CD4-positive, alpha-beta T cell treated with Interleukin-21 for 1 hour (primary cell): ENCODE data around the gene VMP1.
A peak's percentile ranks its signal among the peaks of the same experiment; 100 is the strongest.
"Not testable (repeated sequence)": the region's sequence is repeated elsewhere in the genome, so short reads cannot be mapped to it uniquely, and the experiment has no call there.

Experiments used
- DNase-seq: peaks from one replicate; pipeline ENCODE4 v3.0.0-alpha.2; 2020

The VMP1 gene

DNA sequence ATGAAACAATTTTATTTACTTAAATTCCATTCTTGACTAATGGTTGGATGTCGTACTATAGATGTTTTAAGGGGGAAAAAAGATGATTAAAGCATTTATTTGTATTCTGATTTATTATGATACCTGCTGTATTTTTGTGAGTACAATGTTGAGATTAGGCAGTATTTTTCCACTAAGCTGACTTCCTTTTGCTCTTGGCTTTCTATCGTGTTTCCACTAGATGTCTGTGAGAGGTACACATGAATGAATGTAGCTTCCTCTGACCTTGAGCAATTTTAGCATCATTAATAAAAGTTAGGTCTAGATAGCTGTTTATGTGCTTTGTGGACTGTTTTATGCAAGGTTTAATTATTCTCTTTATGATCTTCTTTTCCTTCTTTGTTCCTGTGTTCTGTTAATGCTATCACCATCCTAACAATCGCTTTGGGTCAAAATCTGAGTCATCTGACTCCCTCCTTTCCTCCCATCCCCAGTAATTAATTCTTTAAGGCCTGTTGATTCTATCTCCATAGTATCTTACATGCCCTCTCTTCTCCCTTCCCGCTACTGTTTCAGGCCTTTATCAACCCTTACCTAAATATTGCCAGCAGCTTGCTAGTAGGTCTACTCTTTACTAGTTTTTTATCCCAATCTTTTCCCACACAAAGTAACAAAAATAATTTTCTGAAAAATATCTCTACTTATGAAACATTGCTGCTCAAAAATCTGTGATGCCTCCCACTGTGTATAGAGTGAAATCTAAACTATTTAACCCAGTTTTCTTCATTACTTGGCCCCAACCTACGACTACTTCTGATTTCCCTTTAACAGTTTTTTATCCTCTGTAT lies 76.0 kb downstream of the VMP1 start:
- peak; percentile 59 for DNase-seq

DNA sequence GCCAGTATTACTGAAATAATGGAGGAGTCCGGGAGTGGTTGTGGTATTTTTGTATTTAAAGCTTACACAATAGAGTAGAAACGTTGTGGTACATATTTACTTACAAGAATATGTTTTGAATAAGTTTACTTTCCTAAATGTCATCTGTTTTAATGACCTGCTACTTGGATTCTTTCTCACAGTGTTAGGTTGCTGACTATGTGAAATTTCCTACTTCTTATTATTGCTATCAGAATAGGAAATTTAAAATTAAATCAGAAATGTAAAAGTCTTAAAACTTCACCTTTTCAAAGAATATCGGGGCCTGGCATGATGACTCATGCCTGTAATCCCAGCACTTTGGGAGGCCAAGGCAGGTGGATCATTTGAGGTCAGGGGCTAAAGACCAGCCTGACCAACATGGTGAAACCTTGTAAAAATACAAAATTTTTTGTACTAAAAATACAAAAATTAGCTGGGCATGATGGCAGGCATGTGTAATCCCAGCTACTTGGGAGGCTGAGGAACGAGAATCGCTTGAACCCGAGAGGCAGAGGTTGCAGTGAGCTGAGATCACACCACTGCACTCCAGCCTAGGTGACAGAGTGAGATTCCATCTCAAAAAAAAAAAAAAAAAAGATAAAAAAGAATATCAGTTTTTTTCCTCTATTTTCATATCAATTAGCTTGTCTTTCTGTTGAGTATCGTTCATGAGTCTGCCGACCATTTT lies 77.8 kb downstream of the VMP1 start:
- peak; percentile 42 for DNase-seq

DNA sequence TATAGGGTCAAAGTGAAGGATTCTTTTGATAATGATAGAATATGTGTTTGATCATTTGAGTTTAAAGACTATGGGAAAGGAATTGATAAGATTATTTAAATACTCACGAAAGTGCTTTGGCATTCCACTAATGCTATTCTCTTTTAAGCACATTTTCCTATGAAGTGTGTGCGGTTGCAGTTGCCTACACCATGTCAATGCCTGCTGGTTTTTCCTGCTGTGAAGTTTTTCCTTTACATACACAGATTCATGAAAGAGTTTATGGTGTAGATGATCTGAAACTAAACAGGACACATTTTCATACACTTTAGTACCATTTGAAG lies 78.7 kb downstream of the VMP1 start:
- DNase-seq = no peak

DNA sequence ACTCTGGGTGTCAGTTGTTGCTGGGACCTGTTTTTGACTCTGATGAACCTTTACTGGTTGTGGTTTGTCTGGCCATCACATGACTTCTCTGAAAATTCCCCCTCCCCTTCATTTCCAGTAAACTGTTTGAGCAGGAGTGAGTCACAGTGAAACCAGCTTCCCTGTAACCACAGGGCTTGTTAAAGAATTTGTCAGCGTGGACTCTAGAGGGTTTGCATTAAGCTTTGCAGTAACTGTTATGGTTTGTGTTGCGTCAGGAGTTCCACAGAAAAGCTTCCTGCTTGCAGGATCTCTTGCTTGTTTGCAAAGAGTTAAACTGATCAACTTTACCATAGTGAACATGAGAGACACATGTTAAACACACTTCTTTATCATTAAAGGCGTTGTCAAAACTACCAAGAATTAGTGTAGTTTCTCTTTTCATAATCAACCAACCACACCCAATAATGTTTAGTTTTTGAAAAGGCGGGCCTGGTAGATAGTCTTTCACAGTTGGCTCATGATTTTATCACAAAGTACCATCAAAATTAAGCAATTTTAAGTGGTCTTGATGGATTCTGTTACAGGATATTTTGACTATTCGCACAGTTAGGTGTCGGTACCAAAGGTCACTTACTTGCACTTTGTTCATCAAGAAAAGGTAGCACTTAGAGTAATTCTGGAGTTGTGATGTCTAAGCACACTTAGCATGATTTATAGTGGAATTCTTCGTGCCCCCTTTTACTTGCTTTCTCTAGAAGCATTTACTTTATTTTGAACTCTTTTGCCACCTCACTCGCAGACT lies 79.3 kb downstream of the VMP1 start:
- peak; percentile 97 for DNase-seq

DNA sequence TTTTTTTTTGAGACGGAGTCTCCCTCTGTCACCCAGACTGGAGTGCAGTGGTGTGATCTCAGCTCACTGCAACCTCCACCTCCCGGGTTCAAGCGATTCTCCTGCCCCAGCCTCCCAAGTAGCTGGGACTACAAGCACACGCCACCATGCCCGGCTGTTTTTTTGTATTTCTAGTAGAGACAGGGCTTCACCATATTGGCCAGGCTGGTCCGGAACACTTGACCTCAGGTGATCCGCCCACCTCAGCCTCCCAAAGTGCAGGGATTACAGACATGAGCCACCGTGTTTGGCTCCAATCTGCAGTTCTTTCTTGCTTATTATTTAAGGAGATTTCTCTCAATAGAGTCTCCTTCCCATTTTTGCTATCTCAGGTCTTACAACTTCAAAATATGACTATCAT lies 82.4 kb downstream of the VMP1 start:
- not testable (repeated sequence) for DNase-seq

DNA sequence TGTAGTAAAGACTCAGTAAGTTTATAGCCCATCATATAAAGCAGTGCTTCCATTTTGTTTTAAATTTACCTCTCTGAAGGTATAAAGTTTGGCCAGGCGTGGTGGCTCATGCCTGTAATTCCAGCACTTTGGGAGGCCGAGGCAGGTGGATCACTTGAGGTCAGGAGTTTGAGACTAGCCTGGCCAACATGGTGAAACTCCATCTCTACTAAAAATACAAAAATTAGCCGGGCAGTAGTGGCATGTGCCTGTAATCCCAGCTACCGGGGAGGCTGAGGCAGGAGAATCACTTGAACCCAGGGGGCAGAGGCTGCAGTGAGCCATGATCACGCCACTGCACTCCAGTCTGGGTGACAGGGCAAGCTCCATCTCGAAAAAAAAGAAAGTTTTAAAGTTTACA lies 83.0 kb downstream of the VMP1 start:
- DNase-seq = not testable (repeated sequence)

DNA sequence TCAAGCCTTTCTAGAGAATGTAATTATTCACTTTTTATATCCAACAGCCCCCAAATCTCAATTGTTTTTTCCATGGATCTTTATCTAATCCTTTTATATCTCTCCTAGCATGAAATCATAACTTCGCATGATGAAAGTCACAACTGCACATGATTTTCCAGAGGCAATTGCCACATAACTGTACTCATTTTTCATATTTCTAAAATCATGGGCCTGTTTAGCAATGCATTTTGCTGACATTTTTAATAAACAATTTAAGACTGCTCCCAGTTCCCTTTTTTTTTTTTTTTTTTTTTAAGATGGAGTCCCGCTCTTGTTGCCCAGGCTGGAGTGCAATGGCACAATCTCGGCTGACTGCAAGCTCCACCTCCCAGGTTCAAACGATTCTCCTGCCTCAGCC lies 83.5 kb downstream of the VMP1 start:
- no peak for DNase-seq

DNA sequence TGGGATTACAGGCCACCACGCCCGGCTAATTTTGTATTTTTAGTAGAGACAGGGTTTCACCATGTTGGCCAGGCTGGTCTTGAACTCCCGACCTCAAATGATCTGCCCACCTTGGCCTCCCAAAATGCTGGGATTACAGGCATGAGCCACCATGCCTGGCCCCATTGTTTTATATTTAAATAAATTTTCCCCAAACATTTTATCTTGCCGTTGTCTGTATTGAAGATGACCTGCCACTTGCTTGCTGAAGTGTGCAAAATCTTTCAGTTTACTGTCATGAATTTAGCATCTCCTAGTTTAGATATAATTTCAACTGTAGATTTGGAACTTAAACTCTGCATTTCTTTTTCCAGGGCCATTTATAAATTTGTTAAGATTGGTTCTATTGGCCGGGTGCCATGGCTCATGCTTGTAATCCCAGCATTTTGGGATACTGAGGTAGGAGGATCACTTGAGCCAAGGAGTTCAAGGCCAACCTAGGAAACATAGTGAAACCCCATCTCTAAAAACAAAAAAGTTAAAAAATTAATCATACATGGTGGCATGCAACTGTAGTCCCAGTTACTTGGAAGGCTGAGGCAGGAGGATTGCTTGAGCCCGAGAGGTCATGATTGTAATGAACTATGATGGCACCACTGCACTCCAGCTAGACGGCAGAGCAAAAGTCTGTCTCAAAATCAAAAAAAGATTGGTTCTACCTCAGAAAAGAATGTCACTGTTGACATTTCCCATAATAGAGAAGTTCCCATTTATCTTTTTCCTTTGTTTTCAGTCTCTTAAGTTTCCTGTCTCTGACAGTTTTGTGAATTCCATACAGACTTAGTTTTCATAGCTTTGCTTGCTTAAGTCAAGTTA lies 84.4 kb downstream of the VMP1 start:
- DNase-seq = no peak

DNA sequence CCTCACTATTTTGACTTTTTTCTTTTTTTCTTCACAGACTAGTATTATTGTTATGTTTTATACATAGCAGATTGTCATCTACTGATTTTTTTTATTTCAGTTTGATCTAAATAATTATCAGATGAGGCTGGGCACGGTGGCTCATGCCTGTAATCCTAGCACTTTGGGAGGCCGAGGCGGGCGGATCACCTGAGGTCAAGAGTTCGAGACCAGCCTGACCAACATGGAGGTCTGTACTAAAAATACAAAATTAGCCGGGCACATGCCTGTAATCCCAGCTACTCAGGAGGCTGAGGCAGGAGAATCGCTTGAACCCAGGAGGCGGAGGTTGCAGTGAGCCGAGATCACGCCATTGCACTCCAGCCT lies 85.0 kb downstream of the VMP1 start:
- not testable (repeated sequence) for DNase-seq

DNA sequence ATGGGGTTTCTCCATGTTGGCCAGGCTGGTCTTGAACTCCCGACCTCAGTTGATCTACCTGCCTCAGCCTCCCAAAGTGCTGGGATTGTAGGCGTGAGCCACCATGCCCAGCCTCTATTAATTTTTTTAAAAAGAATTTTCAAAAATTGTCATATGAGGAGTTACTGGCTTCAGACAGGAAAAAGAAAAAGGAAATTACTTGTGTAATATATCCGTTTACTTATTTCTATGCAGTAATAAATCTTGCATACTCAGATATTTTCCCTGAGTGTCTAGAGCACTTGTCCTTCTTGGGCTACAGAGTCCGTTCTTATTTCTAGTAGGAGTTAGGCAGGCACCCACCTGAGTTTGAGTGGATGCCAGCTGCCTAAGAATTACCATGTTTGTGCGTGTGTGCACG lies 85.8 kb downstream of the VMP1 start:
- no peak for DNase-seq

DNA sequence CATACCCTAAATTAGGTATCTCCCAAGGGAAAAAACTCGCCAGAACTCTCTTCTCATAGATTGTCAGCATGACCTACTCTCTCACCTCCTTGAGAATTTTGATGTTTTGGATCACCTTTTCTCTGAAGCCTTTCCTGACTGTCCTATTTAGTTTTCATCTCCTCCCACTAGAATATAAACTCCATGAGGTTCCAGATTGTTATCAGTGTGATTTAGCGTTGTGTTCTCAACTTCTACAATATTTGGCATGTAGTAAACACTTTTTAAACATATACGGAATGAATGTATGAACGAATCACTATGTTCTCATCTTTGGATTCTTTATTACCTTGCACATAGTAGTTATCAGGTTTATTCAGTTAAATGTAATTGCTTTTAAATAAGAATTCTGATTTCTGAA lies 88.7 kb downstream of the VMP1 start:
- DNase-seq = no peak

DNA sequence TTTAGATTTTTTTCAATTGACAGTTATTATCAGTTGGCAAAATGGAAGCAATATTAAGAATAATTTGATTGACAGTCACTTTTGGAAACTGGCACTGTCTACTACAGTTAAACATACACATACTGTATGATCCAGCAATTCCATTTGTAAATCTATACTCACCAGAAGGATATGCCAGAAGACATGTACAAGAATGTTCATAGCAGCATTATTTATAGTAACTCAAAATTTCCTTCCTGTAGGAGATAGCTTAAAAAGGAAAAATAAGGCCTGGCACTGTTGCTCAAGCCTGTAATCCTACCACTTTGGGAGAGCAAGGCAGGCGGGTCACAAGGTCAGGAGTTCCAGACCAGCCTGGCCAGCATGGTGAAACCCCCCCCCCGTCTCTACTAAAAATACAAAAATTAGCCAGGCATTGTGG lies 89.3 kb downstream of the VMP1 start:
- DNase-seq = no peak

DNA sequence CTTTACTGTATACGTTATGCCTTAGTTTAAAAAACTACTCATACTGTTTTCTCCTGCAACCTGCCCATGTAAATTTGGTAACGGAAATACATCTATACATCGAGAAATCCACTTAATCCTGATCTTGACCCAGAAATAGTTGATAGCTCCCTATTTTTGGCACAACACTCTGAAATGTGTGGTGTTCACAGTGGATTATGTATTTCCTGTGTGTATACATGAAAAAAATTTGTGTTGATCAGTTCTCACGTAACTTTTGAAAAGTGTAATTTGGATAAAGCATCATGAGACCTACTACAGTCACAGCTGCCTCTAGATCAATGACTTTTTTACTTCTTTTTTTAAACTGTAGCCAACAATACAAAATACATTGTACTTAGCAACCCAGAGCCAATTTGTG lies 90.7 kb downstream of the VMP1 start:
- DNase-seq = no peak

DNA sequence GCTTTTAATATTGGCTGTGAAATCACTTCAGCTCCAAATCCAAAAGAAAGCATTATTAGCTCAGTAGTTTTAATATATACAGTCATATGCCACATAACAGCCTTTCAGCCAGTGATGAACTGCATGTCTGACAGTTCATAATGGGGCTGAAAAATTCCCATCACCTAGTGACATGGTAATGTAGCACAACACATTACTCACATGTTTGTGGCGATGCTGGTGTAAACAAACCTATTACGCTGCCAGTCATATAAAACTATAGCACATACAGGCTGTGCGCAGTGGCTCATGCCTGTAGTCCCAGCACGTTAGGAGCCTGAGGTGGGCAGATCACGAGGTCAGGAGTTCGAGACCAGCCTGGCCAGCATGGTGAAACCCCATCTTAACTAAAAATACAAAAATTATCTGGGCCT lies 93.1 kb downstream of the VMP1 start:
- peak; percentile 33 for DNase-seq

DNA sequence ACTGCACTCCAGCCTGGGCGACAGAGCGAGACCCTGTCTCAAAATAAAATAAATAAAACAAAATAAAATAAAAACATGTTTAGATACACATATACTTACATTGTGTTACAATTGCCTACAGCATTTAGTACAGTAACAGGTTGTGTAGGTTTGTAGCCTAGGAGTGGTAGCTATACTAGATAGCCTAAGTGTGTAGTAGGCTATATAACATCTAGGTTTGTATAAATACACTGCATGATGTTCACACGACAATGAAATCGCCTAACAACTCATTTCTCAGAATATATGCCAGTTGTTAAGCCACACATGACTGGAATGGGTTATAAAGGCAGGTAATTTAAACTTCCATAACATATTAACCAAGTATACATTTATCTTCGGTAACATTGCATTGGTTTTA lies 94.7 kb downstream of the VMP1 start:
- DNase-seq = no peak

DNA sequence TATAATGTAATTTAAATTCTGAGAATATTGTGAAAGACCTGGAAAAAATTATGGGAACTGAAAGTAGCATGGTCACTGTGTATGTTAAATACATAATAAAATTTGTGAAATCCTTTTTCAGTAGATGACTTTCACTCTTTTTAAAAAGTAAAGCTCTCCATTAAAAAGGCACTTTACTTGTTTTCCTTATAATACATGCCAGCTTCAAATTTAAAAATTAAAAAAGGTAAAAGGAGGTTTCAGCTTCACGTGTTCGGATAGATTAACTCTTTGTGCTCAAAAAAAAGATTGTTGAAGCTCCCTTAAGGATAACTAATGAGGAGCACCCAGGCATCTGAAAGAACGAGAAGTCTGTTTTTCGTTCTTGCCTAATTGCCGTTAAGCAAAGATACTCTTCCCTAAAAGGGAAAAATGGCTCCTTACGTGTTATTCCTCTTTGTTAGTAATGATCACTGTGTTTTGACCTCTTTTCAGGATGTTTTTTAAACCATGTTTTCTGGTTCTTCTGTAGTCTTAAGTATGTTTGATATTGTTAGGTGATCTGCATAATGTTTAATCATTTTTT lies 97.5 kb downstream of the VMP1 start:
- DNase-seq = no peak

DNA sequence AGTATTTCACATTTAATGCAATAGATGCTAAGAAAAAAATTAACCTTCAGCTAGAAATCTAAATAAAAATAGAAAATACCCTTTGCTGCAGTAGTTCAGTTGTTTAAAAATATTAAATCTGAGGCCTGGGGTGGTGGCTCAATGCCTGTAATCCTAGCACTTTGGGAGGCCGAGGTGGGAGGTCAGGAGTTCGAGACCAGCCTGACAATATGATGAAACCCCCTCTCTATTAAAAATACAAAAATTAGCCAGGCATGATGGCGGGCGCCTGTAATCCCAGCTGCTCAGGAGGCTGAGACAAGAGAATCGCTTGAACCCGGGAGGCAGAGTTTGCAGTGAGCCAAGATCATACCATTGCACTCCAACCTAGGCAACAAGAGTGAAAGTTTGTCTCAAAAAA lies 98.9 kb downstream of the VMP1 start:
- not testable (repeated sequence) for DNase-seq

DNA sequence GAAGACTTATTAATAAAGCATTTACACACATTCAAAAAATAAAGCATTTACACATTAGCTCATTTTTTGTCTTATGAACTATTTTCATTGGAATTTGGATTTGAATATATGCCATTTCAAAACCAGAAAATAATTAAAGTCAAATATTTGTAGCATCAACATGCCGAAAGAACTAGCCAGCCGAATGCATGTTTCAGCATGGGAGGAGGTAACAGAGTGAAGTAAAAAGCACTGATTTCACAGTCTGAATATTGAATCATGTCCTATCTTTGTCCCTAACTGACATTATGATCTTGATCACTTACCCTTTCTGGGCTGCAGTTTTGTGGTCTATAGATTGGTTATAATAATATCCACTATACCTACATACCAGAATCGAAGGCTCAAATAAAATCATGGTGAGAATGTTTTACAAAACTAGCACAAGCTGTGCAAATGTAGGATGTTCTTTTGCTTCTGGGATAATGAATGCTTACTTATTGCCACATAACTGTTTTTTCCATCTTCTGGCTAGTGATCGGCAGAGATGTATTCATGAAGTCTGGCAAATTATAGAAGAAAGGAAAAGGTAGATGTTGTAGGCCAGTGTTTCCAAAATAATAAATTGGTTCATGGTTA lies 100.5 kb downstream of the VMP1 start:
- DNase-seq = no peak

DNA sequence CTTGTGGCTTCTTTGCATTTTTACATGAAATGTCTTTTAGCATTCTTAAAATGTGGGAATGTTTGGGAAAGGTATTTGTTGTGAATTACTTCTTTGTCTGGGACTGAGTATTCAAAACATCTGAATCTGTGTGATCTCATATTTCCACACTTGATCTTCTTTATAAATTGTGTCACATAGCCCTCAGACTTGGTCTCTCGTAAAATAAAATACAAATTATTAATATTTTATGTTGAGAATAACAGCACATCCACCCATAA lies 103.4 kb downstream of the VMP1 start:
- no peak for DNase-seq

DNA sequence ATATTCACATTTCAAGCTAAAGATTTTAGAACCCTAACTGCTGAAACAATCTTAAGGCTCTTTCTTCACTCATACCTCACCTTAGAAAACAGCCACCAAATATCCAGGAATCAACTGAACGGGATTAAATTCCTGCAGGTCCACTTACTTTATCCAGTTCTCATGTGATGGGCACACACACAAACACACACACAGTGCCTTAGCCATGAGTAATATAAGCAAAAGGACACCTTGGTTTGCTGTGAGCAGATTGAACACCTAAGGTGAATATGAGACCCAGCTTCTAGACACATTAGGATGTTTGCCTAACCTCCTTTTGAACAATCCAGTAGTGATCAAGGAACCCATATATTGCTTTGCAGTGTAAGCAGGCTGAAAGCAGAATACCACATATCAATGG lies 103.8 kb downstream of the VMP1 start:
- no peak for DNase-seq

DNA sequence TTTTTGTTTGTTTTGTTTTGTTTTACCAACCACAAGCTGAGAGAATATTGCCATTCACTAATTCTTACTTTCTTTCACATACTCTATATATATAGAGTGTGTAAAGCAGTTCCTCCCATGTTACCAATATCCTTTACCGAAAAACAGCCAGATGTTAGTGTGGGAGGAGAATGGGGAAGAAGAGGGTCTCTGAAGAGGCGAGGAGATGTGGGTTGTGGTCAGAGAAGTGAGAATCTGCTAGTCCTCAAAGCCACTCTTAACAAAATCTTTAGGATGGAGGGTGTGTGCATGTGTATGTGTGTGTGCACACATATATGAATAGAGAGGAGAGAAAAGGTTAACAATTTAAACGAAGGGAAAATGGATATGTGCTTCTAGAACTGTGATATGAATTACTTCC lies 104.7 kb downstream of the VMP1 start:
- no peak for DNase-seq

DNA sequence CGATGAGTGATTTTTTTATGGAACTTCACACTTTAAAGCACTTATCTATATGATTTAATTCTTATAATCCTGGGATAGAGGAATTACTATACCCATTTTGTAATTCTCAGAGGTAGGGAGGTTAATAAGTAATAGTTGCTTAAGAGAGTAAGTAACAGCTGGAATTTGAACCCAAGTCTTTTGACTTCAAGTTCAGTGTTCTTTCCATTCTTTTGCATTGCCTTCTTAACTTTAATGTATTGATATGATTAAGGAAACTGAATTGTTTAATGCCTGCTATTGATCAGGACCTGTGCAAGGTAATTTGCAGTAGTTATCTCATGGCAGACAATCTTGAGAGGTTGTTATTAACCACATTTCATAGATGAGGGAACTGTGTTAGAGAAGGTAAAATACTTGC lies 106.8 kb downstream of the VMP1 start:
- DNase-seq = no peak

DNA sequence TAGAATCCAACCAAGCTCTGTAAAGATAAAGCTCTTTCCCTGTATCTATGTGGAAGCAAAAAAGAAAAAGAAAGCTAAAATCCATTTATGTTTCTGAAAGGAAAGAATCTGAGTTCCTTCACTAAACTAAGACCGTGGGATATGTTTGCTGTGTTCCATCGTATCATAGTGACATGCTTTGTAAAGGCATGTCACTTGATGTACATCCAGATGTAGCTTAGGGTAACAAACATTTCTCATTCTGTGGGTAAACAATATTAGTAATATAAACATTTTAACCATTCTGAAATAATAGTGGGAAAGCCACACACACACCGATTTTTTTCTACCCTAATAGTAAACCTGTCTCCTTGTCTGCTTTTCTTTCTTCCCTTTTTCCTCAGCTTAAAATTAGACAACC lies 107.2 kb downstream of the VMP1 start:
- no peak for DNase-seq
